Inflammatory macrophage treated with lipopolysaccharide for 1 hour (primary cell): ENCODE data around the gene LARGE1.

Experiments
- DNase-seq, 2 donors: peaks; one replicate each; pipeline ENCODE4 v3.0.0-alpha.2; 2020 to 2022

LARGE1 gene

DNA sequence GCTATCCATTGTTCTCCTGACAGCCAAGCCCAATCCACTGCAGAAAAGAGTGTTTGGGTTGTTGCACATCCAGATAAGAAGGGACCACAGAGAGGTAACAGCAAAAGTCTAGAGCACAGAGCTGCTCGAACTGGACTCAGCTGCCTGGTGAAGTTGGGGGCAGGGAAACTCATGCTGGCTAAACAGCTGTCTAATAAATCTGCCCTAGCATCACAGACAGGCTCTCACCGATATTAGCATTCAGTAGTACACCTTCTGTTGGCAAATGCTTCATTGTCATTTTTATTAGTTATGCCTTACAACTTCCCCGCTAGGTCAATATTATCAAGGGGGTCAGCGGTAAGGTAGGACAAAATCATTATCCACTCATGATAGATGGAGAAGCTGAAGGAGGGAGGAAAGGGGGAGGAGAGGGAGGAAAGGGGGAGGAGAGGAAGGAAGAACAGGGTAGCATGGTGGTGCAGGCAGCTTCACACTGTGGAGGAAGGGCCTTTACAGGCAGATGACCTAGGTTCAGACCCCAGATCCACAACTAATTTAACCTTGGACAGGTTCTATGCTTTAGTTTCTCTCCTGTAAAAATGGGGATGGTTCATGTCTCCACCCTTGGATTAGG, 102.7 kb downstream of the LARGE1 start:
- DNase-seq: no peak

DNA sequence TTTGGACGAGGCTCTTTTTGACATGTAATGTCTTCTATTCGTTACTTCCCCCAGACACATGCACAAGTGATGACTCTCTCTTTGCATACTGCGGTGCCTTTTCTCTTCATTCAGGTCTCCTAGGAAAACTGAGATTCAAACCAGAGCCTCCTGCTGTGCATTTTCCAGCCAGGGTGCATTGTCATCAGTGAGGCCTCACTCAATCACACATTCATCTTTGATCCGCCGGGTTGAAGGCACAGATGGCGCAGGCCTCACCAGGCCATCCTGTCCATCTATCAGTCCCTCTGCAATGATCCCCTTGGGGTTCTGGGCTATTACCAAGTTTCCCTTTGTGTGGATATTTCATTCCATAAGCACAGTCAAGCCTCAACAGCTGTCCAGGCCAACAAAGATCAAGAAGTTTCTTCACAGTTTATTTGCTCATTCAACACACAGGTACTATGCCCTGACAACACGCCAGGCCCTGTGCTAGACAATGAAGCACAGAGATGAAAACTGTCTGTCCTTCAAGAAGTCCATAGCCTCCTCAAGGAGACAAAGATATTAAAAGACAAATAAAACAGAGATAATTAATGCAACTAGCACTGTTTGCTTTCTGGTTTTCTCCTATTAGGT, 107.8 kb downstream of the LARGE1 start:
- no peak for DNase-seq

DNA sequence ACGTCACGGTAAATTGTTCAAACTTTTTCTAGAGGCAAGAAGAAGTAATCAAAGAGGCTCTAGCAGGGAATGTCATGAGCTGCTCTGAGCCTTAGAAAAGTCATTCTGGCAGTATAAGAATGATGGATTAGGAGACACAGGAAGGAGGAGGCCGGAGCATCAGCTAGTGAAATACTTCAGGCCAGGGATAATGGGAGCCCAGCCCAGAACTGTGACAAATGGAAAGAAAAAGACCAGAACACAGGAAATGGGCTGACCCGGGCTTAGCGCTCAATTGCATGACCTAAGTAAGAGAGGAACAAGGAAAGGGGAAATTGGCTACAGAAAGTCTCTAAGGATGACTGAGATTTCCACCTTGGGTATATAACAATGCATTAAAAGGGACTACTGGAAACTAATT, 108.6 kb downstream of the LARGE1 start:
- DNase-seq: no peak

DNA sequence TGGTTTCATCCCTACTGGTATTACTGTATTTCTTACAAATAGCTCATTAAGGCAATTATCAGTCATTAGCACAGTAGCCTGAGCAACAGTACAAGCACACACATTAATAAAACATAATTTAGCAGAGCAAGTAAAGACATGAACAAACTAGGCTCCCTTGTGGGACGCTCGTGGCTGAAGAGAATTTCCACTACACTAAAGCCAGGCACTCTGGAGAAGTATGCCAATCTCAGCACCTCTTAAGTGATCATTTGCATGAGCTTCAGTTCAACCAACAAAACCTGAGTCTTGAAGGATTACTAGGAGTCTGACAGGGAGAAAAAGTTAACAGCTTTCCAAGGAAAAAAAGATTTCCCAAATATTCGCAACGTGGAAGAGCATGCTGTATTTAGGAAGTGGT, 109.1 kb downstream of the LARGE1 start:
- no peak for DNase-seq

DNA sequence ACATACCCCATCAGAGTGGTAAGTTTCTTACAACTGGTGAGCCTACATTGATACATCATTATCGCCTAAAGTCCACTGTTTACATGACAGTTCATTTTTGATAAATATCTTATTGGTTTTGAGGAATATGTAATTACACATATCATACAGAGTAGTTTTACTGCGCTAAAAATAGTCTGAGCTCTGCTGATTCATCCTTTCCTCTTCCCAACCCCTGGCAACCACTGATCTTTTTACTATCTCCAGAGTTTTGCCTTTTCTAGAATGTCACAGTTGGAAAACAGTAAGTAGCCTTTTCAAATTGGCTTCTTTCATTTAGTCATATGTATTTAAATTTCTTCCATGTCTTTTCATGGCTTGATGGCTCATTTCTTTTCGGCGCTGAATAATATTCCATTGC, 112.8 kb downstream of the LARGE1 start:
- no peak for DNase-seq

DNA sequence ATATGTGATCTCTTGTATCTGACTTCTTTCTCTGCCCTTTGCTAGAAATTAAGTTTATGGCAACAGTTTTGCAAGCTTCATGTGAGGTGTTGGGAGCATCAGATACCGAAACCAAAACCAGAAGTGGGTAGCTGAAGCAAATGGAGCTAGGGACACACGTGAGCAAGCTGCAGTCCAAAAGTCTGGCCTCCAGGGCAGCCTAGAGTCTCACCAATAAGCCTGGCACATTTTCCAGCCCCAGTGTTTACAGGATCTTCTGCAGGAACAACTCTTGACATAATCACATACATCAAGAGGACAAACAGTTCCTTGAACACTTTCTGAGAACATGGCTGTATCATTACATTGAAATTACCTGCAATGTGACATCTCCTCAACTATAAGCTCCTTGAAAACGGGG, 114.1 kb downstream of the LARGE1 start:
- DNase-seq: no peak

DNA sequence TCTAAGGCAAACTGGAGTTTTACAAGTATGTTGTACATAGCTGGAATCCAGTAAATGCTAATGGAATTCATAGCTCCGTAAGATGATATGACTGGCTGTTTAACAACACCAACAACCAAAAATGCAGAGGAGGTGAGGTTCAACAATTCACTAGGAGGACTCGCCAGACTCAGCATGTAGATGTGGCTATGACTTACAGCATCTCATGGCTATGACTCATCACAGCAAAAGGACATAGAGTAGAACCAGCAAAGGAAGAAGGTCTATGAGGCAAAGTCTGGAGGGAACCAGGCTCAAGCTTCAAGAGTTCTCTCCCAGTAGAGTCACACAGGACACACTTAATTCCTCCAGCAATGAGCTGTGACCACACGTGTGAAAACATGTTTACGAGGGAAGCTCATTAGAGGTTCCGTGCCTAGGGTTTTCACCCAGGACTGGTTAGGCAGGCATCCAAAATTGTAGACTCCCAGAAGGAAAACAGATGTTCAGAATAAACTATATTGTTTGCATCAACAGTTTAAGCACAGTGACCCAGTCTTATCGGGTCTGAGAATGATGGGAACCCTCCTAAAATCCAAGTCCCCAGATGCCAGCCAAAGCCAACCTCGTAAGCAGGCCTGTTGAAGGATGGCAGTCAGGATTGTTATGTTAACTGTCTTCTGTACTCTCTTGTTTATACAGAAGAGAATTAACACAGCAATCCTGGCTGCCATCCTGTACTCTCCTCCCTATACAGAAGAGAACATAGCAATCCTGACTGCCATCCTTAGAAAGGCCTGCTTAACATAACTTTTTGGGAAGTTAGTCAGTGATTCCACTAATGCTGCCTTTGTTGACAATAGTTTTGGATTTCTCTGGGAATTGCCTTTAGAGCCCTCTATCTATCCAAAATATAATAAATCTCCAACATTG, 116.6 kb downstream of the LARGE1 start:
- DNase-seq: no peak

DNA sequence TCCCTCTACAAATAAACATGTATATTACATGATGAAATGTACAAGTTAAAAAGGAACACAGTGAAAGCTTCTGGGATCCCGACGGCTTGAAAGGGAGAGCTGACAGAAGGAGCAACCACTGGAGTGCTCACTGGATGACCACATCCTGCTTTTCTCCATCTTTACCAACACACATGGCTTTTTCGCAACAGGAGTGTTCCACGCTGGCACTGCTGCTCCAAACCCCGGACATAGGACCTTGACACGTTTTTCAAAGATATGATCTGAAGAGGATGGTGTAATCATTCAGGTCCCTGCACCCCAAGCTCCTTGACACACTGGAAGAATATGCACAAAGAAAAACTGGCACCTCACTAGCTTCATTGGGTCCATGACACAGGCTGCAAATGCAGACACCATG, 121.9 kb downstream of the LARGE1 start:
- DNase-seq: no peak

DNA sequence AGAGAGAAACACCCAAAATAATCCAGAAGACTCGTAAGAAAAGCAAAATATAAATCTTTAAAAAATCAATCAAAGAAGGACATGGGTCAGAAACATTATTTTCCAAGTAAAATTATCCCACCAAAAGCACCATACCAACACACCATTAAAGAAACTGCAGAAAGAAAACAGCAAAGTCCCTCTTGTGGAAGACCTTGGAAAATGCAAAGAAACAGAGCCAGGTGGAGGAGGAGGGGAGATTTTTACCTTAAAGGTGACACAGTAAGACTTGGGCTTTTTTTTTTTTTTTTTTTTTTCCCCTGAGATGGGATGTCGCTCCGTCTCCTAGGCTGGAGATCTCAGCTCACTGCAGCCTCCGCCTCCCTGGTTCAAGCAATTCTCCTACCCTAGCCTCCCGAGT, 123.8 kb downstream of the LARGE1 start:
- no peak for DNase-seq

DNA sequence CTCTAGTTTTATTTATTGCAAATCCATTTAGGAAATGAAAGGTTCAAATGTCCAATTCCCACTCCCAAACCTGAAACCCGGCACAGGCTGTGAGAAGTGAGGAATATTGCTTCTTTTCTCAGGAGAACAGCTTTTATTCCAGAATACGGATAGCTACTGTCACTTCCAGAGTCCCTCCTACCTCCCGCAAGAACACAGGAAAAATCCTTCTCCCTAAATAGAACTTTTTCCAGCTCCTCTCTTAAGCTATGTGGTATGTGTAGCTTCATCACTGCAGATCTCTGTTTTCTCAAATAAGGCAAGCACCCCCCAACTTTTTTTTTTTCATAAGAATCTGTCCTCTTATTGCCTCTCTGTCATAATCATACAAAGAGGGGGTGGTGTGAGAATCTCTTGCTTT, 126.8 kb downstream of the LARGE1 start:
- DNase-seq: no peak

DNA sequence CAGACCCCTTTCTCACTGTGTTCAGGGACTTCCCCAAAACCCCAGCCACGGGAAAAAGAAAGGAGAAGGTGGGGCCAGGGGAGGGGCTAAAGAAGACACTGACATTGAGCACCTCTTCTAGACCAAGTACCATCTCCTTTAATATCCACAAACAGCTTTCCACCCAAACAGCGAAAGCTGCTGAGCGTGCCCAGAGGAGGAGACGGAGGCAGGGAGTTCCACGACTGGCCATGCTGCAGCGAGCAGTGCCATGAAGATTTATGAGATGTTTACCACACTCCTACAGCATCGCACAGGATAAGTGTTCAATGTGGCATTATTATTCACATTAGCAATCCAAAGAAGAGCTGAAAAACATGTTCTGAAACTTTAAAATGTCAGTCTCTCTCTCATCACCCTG, 127.4 kb downstream of the LARGE1 start:
- no peak for DNase-seq

DNA sequence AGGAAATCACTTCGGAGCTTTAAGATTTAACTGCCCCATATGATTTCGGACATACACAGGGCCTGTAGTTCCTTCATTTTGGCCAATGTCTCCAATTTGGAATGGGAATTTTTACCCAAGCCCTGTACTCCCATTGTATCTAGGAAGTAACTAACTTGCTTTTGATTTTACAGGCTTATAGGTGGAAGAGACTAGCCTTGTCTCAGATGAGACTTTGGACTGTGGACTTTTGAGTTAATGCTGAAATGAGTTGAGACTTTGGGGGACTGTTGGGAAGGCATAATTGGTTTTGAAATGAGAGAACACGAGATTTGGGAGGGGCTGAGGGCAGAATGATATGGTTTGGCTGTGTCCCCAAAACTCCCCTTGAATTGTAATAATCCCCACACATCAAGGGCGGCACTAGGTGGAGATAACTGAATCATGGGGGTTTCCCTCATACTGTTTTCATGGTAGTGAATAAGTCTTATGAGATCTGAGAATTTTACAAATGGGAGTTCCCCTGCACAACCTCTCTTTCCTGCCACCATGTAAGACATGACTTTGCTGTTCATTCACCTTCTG, 130.5 kb downstream of the LARGE1 start:
- DNase-seq: no peak

DNA sequence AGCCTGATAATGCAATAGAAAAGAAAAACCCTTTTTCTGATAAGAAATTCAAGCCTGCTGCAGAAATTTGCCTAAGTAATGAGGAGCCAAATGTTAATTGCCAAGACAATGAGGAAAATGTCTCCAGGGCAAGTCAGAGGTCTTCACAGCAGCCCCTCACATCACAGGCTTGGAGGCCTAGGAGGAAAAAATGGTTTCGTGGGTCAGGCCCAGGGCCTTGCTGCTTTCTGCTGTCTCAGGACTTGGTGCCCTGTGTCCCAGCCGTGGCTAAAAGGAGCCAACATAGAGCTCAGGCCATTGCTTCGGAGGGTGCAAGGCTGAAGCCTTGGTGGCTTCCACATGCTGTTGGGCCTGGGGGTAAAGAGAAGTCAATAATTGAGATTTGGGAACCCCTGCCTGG, 131.3 kb downstream of the LARGE1 start:
- DNase-seq: no peak

DNA sequence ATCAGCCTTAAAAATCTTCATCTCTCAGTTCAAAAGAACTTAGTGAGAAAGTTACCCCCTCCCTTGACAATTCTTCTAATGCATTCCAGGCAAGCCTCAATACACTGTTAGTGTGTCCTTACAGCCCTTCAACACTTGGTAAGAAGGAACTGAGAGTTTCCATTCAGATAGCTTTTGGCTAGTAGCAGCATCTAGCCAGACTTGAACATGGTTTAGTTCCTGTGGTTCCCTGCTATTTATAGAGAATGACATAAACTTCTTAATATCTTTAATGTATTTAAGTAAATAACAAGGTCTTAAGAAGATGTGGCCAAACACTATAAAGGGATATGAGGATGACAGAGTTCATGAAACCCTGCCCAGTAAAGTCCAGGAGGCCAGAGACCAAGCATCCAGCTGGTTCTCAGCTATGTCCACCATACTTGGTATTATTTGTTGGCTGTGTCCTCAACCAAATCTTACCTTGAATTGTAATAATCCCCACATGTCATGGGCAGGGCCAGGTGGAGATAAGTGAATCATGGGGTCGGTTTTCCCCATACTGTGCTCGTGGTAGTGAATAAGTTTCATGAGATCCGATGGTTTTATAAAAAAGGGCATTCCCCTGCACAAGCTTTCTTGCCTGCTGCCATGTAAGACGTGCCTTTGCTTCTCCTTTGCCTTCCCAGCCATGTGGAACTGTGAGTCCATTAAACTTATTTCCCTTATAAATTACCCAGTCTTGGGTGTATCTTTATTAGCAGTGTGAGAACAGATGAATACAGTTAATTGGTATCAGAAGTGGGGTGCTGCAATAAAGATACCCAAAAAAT, 132.4 kb downstream of the LARGE1 start:
- DNase-seq: no peak

DNA sequence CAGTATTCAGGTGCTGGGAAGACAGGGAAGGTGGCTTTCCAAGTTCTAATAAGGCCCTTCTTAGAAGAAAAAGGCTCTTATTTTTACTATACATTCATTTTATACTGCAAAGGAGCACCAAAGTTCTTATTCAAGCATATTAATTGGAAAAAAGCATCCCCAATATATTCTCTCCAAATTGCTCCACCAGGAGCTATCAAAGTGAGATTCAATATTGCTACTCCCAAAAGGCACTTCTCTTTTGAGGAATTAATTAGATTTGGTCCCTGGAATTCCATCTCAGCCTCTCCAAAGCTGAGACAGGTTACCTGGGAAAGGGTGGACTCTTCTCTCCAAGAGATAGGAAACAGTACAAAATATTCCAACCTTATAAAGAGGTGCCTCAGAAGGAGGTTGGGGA, 134.1 kb downstream of the LARGE1 start:
- no peak for DNase-seq

DNA sequence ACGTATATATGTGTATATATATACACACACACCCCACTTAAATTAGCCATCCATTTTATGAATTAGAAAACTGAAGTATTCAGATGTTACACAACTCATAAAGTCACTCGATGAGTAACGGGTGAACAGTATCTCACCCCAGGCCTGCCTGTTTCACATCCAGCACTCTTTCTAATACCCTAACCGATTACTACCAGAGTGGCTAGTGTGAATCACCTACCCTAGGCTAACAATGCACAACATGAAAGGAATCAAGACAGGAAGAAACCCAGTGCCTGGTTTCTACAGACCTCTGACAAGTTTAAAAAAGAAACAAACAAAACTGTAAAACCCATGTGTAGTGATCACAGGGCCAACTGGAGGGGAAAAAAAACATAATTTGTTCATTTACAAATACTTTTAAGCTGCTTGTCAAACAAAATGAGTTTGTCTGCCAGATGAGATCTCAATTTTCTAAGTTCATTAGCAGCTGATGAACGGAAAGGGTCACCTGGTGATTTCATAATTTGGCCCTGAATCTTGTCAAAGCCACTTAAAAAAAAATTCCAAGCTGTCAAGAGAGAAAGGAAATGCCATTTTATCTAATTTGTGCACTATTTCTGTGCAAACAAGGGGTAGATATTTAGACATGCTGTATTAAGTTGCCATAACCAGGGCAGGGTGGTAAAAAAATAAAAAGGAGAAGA, 134.8 kb downstream of the LARGE1 start:
- no peak for DNase-seq

DNA sequence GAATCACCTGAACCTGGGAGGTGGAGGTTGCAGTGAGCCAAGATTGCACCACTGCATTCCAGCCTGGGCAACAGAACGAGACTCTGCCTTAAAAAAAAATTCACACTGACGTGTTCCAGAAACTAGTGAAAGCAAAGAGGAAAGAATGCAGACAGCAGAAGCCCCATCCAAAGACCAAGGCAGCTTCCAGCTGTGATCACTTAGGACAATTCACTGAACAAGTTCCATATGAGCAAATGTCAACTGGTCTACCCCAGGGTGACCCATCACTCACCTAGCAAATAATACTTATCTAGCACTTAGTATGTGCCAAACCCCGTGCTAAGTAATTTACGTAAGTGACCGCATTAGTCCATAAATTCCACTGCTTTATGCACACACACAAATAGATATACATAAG, 138.9 kb downstream of the LARGE1 start:
- no peak for DNase-seq

DNA sequence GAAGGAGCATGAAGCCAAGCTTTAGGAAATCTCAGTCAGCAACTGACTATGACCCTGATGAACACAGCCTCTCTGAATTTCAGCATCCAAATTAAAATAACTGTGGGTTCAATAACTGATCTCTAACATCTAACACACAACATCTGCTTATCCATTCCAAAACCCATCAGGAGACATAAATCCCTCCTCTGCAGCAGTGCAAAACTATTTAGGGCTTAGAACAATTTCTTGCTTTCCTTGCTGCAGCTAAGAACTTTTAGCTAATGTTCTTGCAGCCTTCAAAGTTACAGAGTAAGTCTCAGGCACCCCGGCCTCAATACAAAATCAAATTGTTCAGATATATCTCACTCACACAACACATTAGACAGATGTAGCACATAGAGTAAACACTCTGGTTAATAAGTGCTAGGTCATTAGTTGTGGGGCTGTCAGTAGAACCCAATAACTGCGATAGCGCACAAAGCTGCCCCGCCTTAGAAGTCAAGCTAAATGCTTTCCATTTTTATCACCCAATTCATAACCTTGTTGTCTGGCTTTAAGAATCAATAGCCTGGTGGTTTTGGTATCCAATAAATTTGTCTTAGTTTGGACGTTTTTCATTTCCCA, 139.6 kb downstream of the LARGE1 start:
- DNase-seq: no peak

DNA sequence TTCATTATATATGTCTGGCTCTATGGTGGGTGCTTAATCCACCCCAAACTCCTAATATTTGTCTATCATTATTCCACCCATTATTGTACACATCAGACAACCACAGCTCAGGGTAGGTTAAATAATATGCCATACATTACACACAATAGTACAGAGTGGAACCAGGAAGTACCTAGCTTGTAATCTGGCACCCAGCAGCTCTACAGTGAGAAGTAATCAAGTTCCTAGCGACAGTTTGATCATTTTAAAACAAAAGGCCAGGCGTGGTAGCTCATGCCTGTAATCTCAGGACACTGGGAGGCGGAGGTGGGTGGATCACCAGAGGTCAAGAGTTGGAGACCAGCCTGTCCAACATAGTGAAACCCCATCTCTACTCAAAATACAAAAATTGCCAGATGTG, 141.0 kb downstream of the LARGE1 start:
- DNase-seq: no peak

DNA sequence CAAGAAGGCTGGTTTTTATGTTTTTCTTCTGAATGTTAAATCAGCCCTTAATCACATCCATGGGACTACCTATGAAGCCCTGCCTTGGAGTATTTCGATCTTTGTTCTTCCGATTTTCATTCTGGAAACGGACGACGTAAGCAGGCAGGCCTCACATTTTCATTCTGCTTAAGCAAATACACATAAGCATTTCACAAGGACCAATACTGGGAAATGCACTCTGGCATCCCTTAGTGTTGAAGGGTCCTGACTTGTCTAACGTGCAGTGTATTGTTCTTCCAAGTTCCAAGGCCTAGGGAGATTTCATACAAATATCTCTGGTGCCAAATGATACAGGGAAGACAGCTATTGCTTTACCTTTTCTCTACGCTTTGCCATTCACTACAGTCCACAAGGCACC, 143.8 kb downstream of the LARGE1 start:
- DNase-seq: no peak

DNA sequence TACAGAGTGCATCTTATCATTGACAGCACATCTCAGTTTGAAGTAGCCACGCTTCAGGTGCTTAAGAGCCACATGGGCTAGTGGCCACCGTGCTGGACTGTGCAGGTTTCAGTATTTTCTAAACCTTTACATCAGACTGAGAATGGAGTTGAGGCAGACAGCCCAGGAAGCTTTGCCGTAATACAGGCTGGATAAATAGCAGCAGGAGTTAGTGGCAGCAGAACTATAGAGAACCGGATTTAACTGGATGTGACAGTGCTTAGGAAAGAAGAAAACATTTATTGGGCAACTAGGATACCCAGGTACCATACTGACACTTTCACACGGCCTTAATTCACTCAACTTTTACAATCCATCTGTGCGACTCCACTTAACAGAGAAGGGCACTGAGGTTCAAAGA, 145.5 kb downstream of the LARGE1 start:
- DNase-seq: no peak

DNA sequence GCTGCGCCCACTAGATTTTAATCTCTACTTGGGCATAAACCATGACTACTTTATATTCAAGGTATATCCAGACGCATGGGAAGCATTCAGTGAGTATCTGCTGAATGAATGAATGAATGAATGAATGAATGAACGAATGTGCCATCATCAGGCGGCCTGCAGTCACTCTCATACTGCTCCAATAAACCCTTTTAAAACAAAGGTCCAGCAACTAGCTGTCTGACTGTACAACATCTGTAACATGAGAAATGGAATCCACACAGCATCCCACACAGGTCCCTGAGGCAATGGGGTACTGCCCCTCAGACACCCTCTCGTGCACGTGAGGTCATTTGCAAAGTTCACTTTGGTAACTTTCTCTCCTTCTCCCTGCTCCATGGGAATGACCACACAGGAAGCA, 147.5 kb downstream of the LARGE1 start:
- DNase-seq: no peak
